Neural cell (in vitro differentiated cells): Measurements from ENCODE around the gene SULT1A1.

Experiments
- EZH2 ChIP-seq: fragments of 200-600, 300-800 bp; shearing (Covaris generic), sonication (generic); IDR thresholded peaks from 2 replicates; pipeline ENCODE4 v1.6.1; 2014; ENCODE audit warnings: antibody characterized with exemption, low read length, borderline replicate concordance, mild to moderate bottlenecking; ENCODE audit not compliant: insufficient read depth, poor library complexity, severe bottlenecking
- RAD21 ChIP-seq: fragments of 450-650 bp; conservative IDR thresholded peaks from 2 replicates; pipeline ENCODE4 v1.6.1; 2014; ENCODE audit warnings: antibody characterized with exemption, mild to moderate bottlenecking, moderate library complexity
- SMC3 ChIP-seq: fragments of 450-650 bp; conservative IDR thresholded peaks from 2 replicates; pipeline ENCODE4 v1.6.1; 2014; ENCODE audit warnings: antibody characterized with exemption, mild to moderate bottlenecking, moderate library complexity; ENCODE audit not compliant: poor library complexity
- TAF1 ChIP-seq: IDR thresholded peaks from 2 replicates; pipeline ENCODE4 v1.6.1; 2012; ENCODE audit warnings: low read depth
- TF ChIP-seq, protein P1 (sequence below): fragments of 450-650 bp; IDR thresholded peaks from 2 replicates; pipeline ENCODE4 v1.5.1; 2014; ENCODE audit warnings: antibody characterized with exemption, mild to moderate bottlenecking, moderate library complexity; ENCODE audit not compliant: poor library complexity, severe bottlenecking
- TF ChIP-seq, protein P2 (sequence below): IDR thresholded peaks from 2 replicates; pipeline ENCODE4 v1.6.1; 2012; ENCODE audit warnings: borderline replicate concordance

- TF ChIP-seq, protein P1, sequence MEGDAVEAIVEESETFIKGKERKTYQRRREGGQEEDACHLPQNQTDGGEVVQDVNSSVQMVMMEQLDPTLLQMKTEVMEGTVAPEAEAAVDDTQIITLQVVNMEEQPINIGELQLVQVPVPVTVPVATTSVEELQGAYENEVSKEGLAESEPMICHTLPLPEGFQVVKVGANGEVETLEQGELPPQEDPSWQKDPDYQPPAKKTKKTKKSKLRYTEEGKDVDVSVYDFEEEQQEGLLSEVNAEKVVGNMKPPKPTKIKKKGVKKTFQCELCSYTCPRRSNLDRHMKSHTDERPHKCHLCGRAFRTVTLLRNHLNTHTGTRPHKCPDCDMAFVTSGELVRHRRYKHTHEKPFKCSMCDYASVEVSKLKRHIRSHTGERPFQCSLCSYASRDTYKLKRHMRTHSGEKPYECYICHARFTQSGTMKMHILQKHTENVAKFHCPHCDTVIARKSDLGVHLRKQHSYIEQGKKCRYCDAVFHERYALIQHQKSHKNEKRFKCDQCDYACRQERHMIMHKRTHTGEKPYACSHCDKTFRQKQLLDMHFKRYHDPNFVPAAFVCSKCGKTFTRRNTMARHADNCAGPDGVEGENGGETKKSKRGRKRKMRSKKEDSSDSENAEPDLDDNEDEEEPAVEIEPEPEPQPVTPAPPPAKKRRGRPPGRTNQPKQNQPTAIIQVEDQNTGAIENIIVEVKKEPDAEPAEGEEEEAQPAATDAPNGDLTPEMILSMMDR: no peak
- TF ChIP-seq TAF1 (no peak), RAD21 (no peak), SMC3 (no peak), EZH2 (no peak)
- TF ChIP-seq, protein P2, sequence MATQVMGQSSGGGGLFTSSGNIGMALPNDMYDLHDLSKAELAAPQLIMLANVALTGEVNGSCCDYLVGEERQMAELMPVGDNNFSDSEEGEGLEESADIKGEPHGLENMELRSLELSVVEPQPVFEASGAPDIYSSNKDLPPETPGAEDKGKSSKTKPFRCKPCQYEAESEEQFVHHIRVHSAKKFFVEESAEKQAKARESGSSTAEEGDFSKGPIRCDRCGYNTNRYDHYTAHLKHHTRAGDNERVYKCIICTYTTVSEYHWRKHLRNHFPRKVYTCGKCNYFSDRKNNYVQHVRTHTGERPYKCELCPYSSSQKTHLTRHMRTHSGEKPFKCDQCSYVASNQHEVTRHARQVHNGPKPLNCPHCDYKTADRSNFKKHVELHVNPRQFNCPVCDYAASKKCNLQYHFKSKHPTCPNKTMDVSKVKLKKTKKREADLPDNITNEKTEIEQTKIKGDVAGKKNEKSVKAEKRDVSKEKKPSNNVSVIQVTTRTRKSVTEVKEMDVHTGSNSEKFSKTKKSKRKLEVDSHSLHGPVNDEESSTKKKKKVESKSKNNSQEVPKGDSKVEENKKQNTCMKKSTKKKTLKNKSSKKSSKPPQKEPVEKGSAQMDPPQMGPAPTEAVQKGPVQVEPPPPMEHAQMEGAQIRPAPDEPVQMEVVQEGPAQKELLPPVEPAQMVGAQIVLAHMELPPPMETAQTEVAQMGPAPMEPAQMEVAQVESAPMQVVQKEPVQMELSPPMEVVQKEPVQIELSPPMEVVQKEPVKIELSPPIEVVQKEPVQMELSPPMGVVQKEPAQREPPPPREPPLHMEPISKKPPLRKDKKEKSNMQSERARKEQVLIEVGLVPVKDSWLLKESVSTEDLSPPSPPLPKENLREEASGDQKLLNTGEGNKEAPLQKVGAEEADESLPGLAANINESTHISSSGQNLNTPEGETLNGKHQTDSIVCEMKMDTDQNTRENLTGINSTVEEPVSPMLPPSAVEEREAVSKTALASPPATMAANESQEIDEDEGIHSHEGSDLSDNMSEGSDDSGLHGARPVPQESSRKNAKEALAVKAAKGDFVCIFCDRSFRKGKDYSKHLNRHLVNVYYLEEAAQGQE: no peak
Observed at GRCh38 chr16:28569021-28569420, 40.8 kb downstream of the SULT1A1 start.
